SU-DHL-6 (cell line): ENCODE measurements around the gene LDHA.
"Not testable (repeated sequence)": the region's sequence is repeated elsewhere in the genome, so short reads cannot be mapped to it uniquely, and the experiment has no call there.

Source experiments
- H2AFZ ChIP-seq: fragments of 200-600 bp; sonication (generic); 2 replicates; pipeline ENCODE4 v1.6.1; 2014; ENCODE audit warnings: low read depth, mild to moderate bottlenecking, moderate library complexity, mixed read lengths, antibody characterized with exemption, low read length; ENCODE audit not compliant: severe bottlenecking
- H3F3A ChIP-seq: fragments of 200-600 bp; shearing (Covaris generic); 2 replicates; pipeline ENCODE4 v1.6.0; 2016; ENCODE audit warnings: antibody characterized with exemption, mild to moderate bottlenecking; ENCODE audit not compliant: insufficient read depth
- H3K27ac ChIP-seq: fragments of 200-600 bp; sonication (generic); 2 replicates; pipeline ENCODE4 v1.5.1; 2016; ENCODE audit warnings: low read depth, mild to moderate bottlenecking, low read length, moderate library complexity, mixed read lengths
- H3K27me3 ChIP-seq: fragments of 200-600 bp; sonication (generic), shearing (Covaris generic); 2 replicates; pipeline ENCODE4 v1.6.0; 2014; ENCODE audit warnings: mild to moderate bottlenecking, low read length
- H3K36me3 ChIP-seq: fragments of 200-600 bp; sonication (generic); 2 replicates; pipeline ENCODE4 v1.6.1; 2014; ENCODE audit warnings: mild to moderate bottlenecking, low read length, mixed read lengths
- H3K4me2 ChIP-seq: fragments of 300-600, 200-600 bp; shearing (Covaris generic), sonication (generic); 2 replicates; pipeline ENCODE4 v1.6.0; 2014; ENCODE audit warnings: low read length, low read depth, mild to moderate bottlenecking; ENCODE audit not compliant: poor library complexity, severe bottlenecking
- H3K4me3 ChIP-seq: fragments of 200-600 bp; sonication (generic); 2 replicates; pipeline ENCODE4 v1.5.1; 2014; ENCODE audit warnings: antibody characterized with exemption, low read length, mild to moderate bottlenecking, mixed read lengths; ENCODE audit not compliant: insufficient read depth, poor library complexity, severe bottlenecking
- H3K79me2 ChIP-seq: fragments of 200-600 bp; sonication (generic); 2 replicates; pipeline ENCODE4 v1.6.1; 2014; ENCODE audit warnings: mild to moderate bottlenecking, low read length, moderate library complexity; ENCODE audit not compliant: insufficient read depth
- H3K9ac ChIP-seq: fragments of 200-600 bp; sonication (generic); 2 replicates; pipeline ENCODE4 v1.7.0; 2014; ENCODE audit warnings: mild to moderate bottlenecking, low read length
- H3K9me2 ChIP-seq: fragments of 200-600 bp; sonication (generic); replicated peaks from 2 replicates; pipeline ENCODE4 v1.6.1; 2014; ENCODE audit warnings: low read length; ENCODE audit not compliant: insufficient read depth
- H3K9me3 ChIP-seq: fragments of 200-600 bp; sonication (generic); 2 replicates; pipeline ENCODE4 v1.6.1; 2014; ENCODE audit warnings: low read length, mixed read lengths; ENCODE audit not compliant: insufficient read depth
- H4K20me1 ChIP-seq: fragments of 200-600 bp; sonication (generic); 2 replicates; pipeline ENCODE4 v1.6.1; 2014; ENCODE audit warnings: low read depth, mild to moderate bottlenecking, antibody characterized with exemption, low read length, moderate library complexity, mixed read lengths
- CTCF ChIP-seq: fragments of 200-600 bp; sonication (generic); IDR thresholded peaks from one replicate; pipeline ENCODE4 v1.5.1; 2017; ENCODE audit warnings: antibody characterized with exemption, mild to moderate bottlenecking, low read length, moderate library complexity; ENCODE audit not compliant: insufficient read depth, poor library complexity, severe bottlenecking
- EZH2phosphoT487 ChIP-seq: fragments of 200-600 bp; sonication (generic), shearing (Covaris generic); conservative IDR thresholded peaks from 2 replicates; pipeline ENCODE4 v1.6.1; 2018; ENCODE audit warnings: mild to moderate bottlenecking, antibody characterized with exemption, low read length, moderate library complexity, mixed read lengths

Gene LDHA

GRCh38 chr11:18397921-18398320 is 3.6 kb downstream of the LDHA start:
- no peak overlapping the region for H3K4me3 ChIP-seq
- no peak overlapping the region for H2AFZ ChIP-seq
- H3K4me2 ChIP-seq: no peak overlapping the region
- H3F3A ChIP-seq: peaks cover 67% of the 10 kb centered on the region
- no peak overlapping the region for H3K27ac ChIP-seq
- no peak overlapping the region for H3K9ac ChIP-seq
- H3K9me3 ChIP-seq: no peaks in the 10 kb centered on the region
- H4K20me1 ChIP-seq: peaks cover 50% of the 10 kb centered on the region
- no peaks in the 10 kb centered on the region for H3K9me2 ChIP-seq
- H3K79me2 ChIP-seq: peaks cover 63% of the 10 kb centered on the region
- TF ChIP-seq CTCF (no peak), EZH2phosphoT487 (no peak)
- H3K36me3 ChIP-seq: peaks cover 60% of the 10 kb centered on the region
- no peaks in the 10 kb centered on the region for H3K27me3 ChIP-seq

- H3K27ac ChIP-seq, H3K4me3 ChIP-seq, H3K9ac ChIP-seq, H3K9me3 ChIP-seq, H3K9me2 ChIP-seq, H3K4me2 ChIP-seq, H2AFZ ChIP-seq, H3K27me3 ChIP-seq: not testable (repeated sequence)
- peaks cover 47% of the 10 kb centered on the region for H3K79me2 ChIP-seq
- peaks cover 69% of the 10 kb centered on the region for H4K20me1 ChIP-seq
- peaks cover 83% of the 10 kb centered on the region for H3K36me3 ChIP-seq
- peaks cover 81% of the 10 kb centered on the region for H3F3A ChIP-seq
Measured at GRCh38 chr11:18401077-18401476, 6.7 kb downstream of the LDHA start.

- Histone ChIP-seq H3F3A (peaks cover 89% of the 10 kb centered on the region), H3K4me2 (no peak overlapping the region), H3K27me3 (no peaks in the 10 kb centered on the region), H3K27ac (no peak overlapping the region), H3K79me2 (peaks cover 21% of the 10 kb centered on the region), H2AFZ (no peak overlapping the region), H4K20me1 (peaks cover 49% of the 10 kb centered on the region), H3K9me3 (no peaks in the 10 kb centered on the region), H3K9ac (no peak overlapping the region), H3K4me3 (no peak overlapping the region), H3K9me2 (no peaks in the 10 kb centered on the region), H3K36me3 (peaks cover 74% of the 10 kb centered on the region)
- TF ChIP-seq EZH2phosphoT487 (no peak), CTCF (no peak)
Measured at GRCh38 chr11:18404062-18404461, 9.7 kb downstream of the LDHA start.

- H3K79me2 ChIP-seq, H2AFZ ChIP-seq, H3K4me2 ChIP-seq, H3K9ac ChIP-seq, H3K27ac ChIP-seq, H3K9me2 ChIP-seq, H3K27me3 ChIP-seq, H3K9me3 ChIP-seq, H3K4me3 ChIP-seq: not testable (repeated sequence)
- Histone ChIP-seq H3F3A (peaks cover 80% of the 10 kb centered on the region), H3K36me3 (peaks cover 49% of the 10 kb centered on the region), H4K20me1 (peaks cover 27% of the 10 kb centered on the region; the same call in 1 of the 2 replicates)
Measured at GRCh38 chr11:18407400-18407799, 13.0 kb downstream of the LDHA start.
